HepG2 (cell line): ENCODE data around the gene C1orf50. TPM values are rescaled to one million over a fixed set of nuclear protein-coding genes. Genes with fewer than 3 reads are reported as not detected.
A peak's percentile ranks its signal among the peaks of the same experiment; 100 is the strongest.

ENCODE experiments used
- ATAC-seq: fragments of 200-7000 bp; cut with Tn5 transposase; 3 replicates; pipeline ENCODE4 v1.9.1; 2020; ENCODE audit warnings: mild to moderate bottlenecking, moderate library complexity
- BruUV-seq: library from RNA; stranded (reverse); fragments of 400-500 nt; replicated peaks from 2 replicates; lab custom pipeline; 2021; lab: Mats Ljungman, UMichigan
- CTCF ChIA-PET: fragments of 300-600 bp; formaldehyde crosslinking; extraction: SDS; loops from one replicate; lab custom pipeline; 2021; ENCODE audit warnings: low total read pairs, inconsistent platforms, low intra/inter-chr PET ratio; lab: Yijun Ruan, JAX
- POLR2A ChIA-PET: fragments of 350-600 bp; sonication (Branson Sonifier 250); formaldehyde crosslinking; loops from one replicate; lab custom pipeline; 2020; ENCODE audit warnings: antibody characterized with exemption, inconsistent platforms; lab: Yijun Ruan, JAX
- DNase-seq: peaks from one replicate; pipeline ENCODE4 v3.0.0-alpha.2; 2015; ENCODE audit warnings: low spot score
- FAIRE-seq: peaks from 3 replicates; lab custom pipeline; 2011; peaks lifted over from hg19 to GRCh38; lab: Jason Lieb, UNC
- H2AFZ ChIP-seq: one replicate; pipeline ENCODE4 v1.6.1; 2011; ENCODE audit warnings: low read length, inconsistent platforms
- H3K27ac ChIP-seq: fragments of 300-600 bp; 3 replicates; pipeline ENCODE4 v1.8.0; 2011; ENCODE audit warnings: mixed run types, mild to moderate bottlenecking, mixed read lengths, low read length, inconsistent platforms; ENCODE audit not compliant: insufficient read depth; ENCODE audit errors: extremely low read length
- H3K27me3 ChIP-seq, 2 experiments: fragments of 200-600 bp in 1 of 2; 2 replicates in 1 of 2; 3 replicates in 1 of 2; pipeline versions ENCODE4 v1.6.0 to v1.8.0; 2011; ENCODE audit warnings: low read length in 2 of 2, mild to moderate bottlenecking in 2 of 2, moderate library complexity in 2 of 2, inconsistent platforms in 1 of 2; ENCODE audit not compliant: insufficient read depth in 2 of 2, control insufficient read depth in 1 of 2
- H3K36me3 ChIP-seq, 2 experiments: fragments of 200-600 bp in 1 of 2; replicated peaks in 1 of 2; 2 replicates in 1 of 2; 3 replicates in 1 of 2; pipeline versions ENCODE4 v1.5.1 to v1.8.0; 2011; ENCODE audit warnings: low read length in 2 of 2, inconsistent platforms in 1 of 2; ENCODE audit not compliant: insufficient read depth in 2 of 2, control insufficient read depth in 1 of 2
- H3K4me1 ChIP-seq: 2 replicates; pipeline ENCODE4 v1.5.1; 2012; ENCODE audit warnings: low read length, inconsistent platforms; ENCODE audit not compliant: insufficient read depth
- H3K4me2 ChIP-seq: 2 replicates; pipeline ENCODE4 v1.6.0; 2011; ENCODE audit warnings: low read depth, low read length, inconsistent platforms
- H3K4me3 ChIP-seq, 3 experiments: fragments of 200-600 bp in 1 of 3; sonication (generic), shearing (Covaris generic) in 1 of 3; replicated peaks in 1 of 3; 2 replicates each; pipeline ENCODE4 v1.5.1; 2011 to 2016; ENCODE audit warnings: low read length in 3 of 3, inconsistent platforms in 2 of 3, low read depth in 2 of 3, mild to moderate bottlenecking in 2 of 3, control low read depth in 1 of 3, mixed read lengths in 1 of 3; ENCODE audit not compliant: insufficient read depth in 1 of 3
- H3K79me2 ChIP-seq: one replicate; pipeline ENCODE4 v1.6.1; 2011; ENCODE audit warnings: low read length, inconsistent platforms; ENCODE audit not compliant: insufficient read depth
- H3K9ac ChIP-seq: 2 replicates; pipeline ENCODE4 v1.6.0; 2011; ENCODE audit warnings: mild to moderate bottlenecking, low read depth, low read length, inconsistent platforms; ENCODE audit not compliant: insufficient read depth
- H3K9me3 ChIP-seq: 2 replicates; pipeline ENCODE4 v1.5.1; 2012; ENCODE audit warnings: mild to moderate bottlenecking, low read length
- H4K20me1 ChIP-seq: 2 replicates; pipeline ENCODE4 v1.6.0; 2011; ENCODE audit warnings: inconsistent platforms, mild to moderate bottlenecking, low read length, moderate library complexity; ENCODE audit not compliant: insufficient read depth
- CEBPB ChIP-seq: IDR thresholded peaks from 2 replicates; pipeline ENCODE4 v1.6.1; 2011; ENCODE audit warnings: low read depth, low read length, improper control_type of control experiment, borderline replicate concordance
- HNRNPLL ChIP-seq: fragments of 200-400 bp; formaldehyde crosslinking; IDR thresholded peaks from 2 replicates; pipeline ENCODE4 v1.6.1; 2017; ENCODE audit warnings: mild to moderate bottlenecking, low read depth, low read length; ENCODE audit not compliant: poor library complexity, severe bottlenecking
- KLF12 ChIP-seq: sonication (generic); formaldehyde crosslinking; IDR thresholded peaks from 2 replicates; pipeline ENCODE4 v1.4.0; 2020; ENCODE audit warnings: missing genetic modification reagents, borderline replicate concordance
- RAD21 ChIP-seq: fragments of 450-650 bp; formaldehyde crosslinking; IDR thresholded peaks from 2 replicates; pipeline ENCODE4 v1.5.0; 2020; ENCODE audit warnings: mild to moderate bottlenecking
- YY1 ChIP-seq: IDR thresholded peaks from 2 replicates; pipeline ENCODE4 v1.6.1; 2011; ENCODE audit warnings: low read length, low read depth, moderate library complexity, mild to moderate bottlenecking; ENCODE audit not compliant: insufficient read depth, insufficient replicate concordance
- whole genome bisulfite sequencing: methylation state at CpG from one replicate; pipeline ENCODE4 v1.1.6; 2017; ENCODE audit warnings: low lambda C conversion rate; 5-methylcytosine and 5-hydroxymethylcytosine counted together
- in situ Hi-C: cut with HindIII; loops from 2 replicates; pipeline ENCODE4 v1.10.0; 2017; ENCODE audit warnings: low pct_unique_long_range_greater_than_20kb; ENCODE audit not compliant: extremely low pct_ligation_motif_present
- intact Hi-C: fragments of 100-400 bp; cut with micrococcal nuclease; formaldehyde crosslinking; loops from one replicate; pipeline ENCODE4 v1.10.0; 2022; ENCODE audit not compliant: unreplicated experiment
- polyA plus RNA-seq, 8 experiments: library from polyadenylated mRNA; depleted of rRNA in 3 of 8; stranded (reverse) in 7 of 8; unstranded in 1 of 8; fragments of >200 nt; fragmentation: Illumina TruSeq in 4 of 8; extraction: Trizol in 4 of 8; gene quantifications; 2 replicates each; pipeline versions ENCODE4 v1.2.1 to v1.2.3, GENCODE V29; 2011 to 2016; ENCODE audit warnings: low read depth in 4 of 8, missing spikeins in 1 of 8, mixed read lengths in 1 of 8; ENCODE audit not compliant: insufficient read depth in 1 of 8
- total RNA-seq, 5 experiments: library from RNA; depleted of rRNA; stranded (reverse); fragments of >200 nt; fragmentation: Illumina TruSeq; extraction: Trizol; gene quantifications; 2 replicates each; pipeline ENCODE4 v1.2.3, GENCODE V29; 2016; ENCODE audit warnings: low read depth in 1 of 5
- TF ChIP-seq, protein P1 (sequence below): sonication (generic); formaldehyde crosslinking; IDR thresholded peaks from 2 replicates; pipeline ENCODE4 v1.5.0; 2020; ENCODE audit warnings: missing genetic modification reagents
- TF ChIP-seq, protein P2 (sequence below): sonication (generic); formaldehyde crosslinking; IDR thresholded peaks from 2 replicates; pipeline ENCODE4 v1.5.0; 2020; ENCODE audit warnings: mild to moderate bottlenecking, missing genetic modification reagents
- TF ChIP-seq, protein P3 (sequence below): sonication (generic); formaldehyde crosslinking; IDR thresholded peaks from 2 replicates; pipeline ENCODE4 v1.5.0; 2020; ENCODE audit warnings: mild to moderate bottlenecking, missing genetic modification reagents, borderline replicate concordance
- TF ChIP-seq, protein P4 (sequence below): sonication (generic); formaldehyde crosslinking; IDR thresholded peaks from 2 replicates; pipeline ENCODE4 v1.5.0; 2020; ENCODE audit warnings: mild to moderate bottlenecking, missing genetic modification reagents, moderate library complexity
- TF ChIP-seq, protein P5 (sequence below): sonication (generic); formaldehyde crosslinking; IDR thresholded peaks from 2 replicates; pipeline ENCODE4 v1.8.1; 2022; ENCODE audit warnings: mild to moderate bottlenecking, missing genetic modification reagents

The C1orf50 gene
- total and polyA plus RNA-seq, 2 of the 13 experiments (the other 11 are each of a cell fraction or from before 2014, with no cell fraction given): 4.3 to 4.8 TPM

DNA sequence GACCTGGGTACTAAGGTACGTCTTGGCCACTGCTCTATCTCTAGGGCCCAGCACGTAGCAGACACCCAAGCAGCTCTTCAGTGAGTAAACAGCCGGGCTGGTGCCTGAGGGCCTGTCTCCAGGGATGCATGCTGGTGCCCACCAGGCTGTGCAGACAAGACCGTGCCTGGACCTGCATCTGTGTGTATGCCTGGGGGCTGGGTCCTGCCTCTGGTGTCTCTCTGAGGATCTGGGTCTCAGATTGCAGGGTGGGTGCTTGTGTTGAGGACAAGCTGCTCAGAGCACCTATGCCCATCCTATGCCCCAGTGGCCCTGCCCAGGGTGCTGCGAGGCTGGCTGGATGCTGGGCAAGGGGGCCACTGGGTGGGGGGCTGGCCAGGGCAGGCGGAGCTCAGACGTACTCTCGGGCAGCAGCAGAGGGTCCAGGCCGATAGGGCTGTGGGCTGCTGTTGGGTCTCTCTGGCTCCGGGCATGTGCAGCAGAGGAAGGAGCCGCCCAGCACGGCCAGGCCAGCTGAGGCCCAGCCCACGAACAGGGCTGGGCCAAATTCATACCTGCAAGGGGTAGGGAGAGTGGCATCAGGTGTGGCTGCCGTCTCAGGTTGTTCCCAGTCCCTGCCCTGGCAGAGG lies 31.5 kb upstream of the C1orf50 start (continued):
- TF ChIP-seq, protein P1, sequence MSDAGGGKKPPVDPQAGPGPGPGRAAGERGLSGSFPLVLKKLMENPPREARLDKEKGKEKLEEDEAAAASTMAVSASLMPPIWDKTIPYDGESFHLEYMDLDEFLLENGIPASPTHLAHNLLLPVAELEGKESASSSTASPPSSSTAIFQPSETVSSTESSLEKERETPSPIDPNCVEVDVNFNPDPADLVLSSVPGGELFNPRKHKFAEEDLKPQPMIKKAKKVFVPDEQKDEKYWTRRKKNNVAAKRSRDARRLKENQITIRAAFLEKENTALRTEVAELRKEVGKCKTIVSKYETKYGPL: no peak

DNA sequence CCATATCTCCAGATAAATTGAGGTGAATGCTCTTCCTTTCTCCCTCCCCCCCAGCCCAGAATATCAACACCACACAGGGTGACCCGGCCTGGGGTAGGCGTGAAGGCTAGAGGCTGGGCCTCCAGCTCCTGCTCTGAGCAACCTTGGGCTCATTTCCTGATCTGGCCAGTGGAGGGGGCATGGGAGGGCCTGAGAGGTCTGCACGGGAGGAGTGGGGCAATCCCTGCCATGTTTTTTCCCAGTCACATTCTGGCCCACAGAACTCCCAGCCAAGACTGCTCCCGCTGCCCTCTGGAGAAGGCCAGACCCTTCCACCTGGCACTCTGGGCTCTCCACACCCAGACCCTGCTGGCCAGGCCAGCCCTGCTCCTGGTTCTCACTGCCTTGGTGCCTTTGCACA lies 30.9 kb upstream of the C1orf50 start:
- Histone ChIP-seq H3K9ac (no peak overlapping the region), H3K27me3 (no peaks in the 10 kb centered on the region), H3K4me1 (peaks cover 66% of the 10 kb centered on the region), H3K79me2 (no peaks in the 10 kb centered on the region), H3K27ac (no peak overlapping the region), H3K4me2 (no peak overlapping the region), H4K20me1 (no peaks in the 10 kb centered on the region), H3K36me3 (no peaks in the 10 kb centered on the region), H3K4me3 (no peak overlapping the region), H2AFZ (no peak overlapping the region), H3K9me3 (no peaks in the 10 kb centered on the region)
- intact Hi-C loops (no loop called here), in situ Hi-C loops (loop anchor here (25.0 kb wide), 1 partner anchor 399 kb away; the partner anchor contains the start of gene FOXJ3)
- FAIRE-seq (no peak), ATAC-seq (peak; percentile 24), DNase-seq (peak; percentile 25)
- no TSS peak for BruUV-seq
- CTCF ChIA-PET: interaction anchor here (1.2 kb wide), 1 partner anchor 11 kb away, joined by 4 read pairs; no protein-coding TSS in a partner anchor
- POLR2A ChIA-PET: interaction anchor here (1.0 kb wide), 1 partner anchor 54 kb away, joined by 6 read pairs; the partner anchor contains the start of gene YBX1
- 48% methylated on average over 2 of the region's 4 CpGs for WGBS
- TF ChIP-seq CEBPB: peak; percentile 37; the same call in 1 of the 2 replicates
- TF ChIP-seq, protein P2, sequence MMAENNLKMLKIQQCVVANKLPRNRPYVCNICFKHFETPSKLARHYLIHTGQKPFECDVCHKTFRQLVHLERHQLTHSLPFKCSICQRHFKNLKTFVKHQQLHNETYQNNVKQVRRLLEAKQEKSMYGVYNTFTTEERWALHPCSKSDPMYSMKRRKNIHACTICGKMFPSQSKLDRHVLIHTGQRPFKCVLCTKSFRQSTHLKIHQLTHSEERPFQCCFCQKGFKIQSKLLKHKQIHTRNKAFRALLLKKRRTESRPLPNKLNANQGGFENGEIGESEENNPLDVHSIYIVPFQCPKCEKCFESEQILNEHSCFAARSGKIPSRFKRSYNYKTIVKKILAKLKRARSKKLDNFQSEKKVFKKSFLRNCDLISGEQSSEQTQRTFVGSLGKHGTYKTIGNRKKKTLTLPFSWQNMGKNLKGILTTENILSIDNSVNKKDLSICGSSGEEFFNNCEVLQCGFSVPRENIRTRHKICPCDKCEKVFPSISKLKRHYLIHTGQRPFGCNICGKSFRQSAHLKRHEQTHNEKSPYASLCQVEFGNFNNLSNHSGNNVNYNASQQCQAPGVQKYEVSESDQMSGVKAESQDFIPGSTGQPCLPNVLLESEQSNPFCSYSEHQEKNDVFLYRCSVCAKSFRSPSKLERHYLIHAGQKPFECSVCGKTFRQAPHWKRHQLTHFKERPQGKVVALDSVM (CRISPR knock-in tag): peak; percentile 96
- peak; percentile 96; the same call in 1 of the 2 replicates for TF ChIP-seq KLF12 (CRISPR knock-in tag)
- TF ChIP-seq RAD21 (CRISPR knock-in tag): 0 out of 2 replicates have a peak, but pooled peaks have one; percentile 28
- TF ChIP-seq, protein P3, sequence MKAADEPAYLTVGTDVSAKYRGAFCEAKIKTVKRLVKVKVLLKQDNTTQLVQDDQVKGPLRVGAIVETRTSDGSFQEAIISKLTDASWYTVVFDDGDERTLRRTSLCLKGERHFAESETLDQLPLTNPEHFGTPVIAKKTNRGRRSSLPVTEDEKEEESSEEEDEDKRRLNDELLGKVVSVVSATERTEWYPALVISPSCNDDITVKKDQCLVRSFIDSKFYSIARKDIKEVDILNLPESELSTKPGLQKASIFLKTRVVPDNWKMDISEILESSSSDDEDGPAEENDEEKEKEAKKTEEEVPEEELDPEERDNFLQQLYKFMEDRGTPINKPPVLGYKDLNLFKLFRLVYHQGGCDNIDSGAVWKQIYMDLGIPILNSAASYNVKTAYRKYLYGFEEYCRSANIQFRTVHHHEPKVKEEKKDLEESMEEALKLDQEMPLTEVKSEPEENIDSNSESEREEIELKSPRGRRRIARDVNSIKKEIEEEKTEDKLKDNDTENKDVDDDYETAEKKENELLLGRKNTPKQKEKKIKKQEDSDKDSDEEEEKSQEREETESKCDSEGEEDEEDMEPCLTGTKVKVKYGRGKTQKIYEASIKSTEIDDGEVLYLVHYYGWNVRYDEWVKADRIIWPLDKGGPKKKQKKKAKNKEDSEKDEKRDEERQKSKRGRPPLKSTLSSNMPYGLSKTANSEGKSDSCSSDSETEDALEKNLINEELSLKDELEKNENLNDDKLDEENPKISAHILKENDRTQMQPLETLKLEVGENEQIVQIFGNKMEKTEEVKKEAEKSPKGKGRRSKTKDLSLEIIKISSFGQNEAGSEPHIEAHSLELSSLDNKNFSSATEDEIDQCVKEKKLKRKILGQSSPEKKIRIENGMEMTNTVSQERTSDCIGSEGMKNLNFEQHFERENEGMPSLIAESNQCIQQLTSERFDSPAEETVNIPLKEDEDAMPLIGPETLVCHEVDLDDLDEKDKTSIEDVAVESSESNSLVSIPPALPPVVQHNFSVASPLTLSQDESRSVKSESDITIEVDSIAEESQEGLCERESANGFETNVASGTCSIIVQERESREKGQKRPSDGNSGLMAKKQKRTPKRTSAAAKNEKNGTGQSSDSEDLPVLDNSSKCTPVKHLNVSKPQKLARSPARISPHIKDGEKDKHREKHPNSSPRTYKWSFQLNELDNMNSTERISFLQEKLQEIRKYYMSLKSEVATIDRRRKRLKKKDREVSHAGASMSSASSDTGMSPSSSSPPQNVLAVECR (CRISPR knock-in tag): 0 out of 2 replicates have a peak, but pooled peaks have one; percentile 3
- peak; percentile 15 for TF ChIP-seq YY1
- peak; percentile 21 for TF ChIP-seq HNRNPLL
- TF ChIP-seq, protein P4, sequence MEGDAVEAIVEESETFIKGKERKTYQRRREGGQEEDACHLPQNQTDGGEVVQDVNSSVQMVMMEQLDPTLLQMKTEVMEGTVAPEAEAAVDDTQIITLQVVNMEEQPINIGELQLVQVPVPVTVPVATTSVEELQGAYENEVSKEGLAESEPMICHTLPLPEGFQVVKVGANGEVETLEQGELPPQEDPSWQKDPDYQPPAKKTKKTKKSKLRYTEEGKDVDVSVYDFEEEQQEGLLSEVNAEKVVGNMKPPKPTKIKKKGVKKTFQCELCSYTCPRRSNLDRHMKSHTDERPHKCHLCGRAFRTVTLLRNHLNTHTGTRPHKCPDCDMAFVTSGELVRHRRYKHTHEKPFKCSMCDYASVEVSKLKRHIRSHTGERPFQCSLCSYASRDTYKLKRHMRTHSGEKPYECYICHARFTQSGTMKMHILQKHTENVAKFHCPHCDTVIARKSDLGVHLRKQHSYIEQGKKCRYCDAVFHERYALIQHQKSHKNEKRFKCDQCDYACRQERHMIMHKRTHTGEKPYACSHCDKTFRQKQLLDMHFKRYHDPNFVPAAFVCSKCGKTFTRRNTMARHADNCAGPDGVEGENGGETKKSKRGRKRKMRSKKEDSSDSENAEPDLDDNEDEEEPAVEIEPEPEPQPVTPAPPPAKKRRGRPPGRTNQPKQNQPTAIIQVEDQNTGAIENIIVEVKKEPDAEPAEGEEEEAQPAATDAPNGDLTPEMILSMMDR (CRISPR knock-in tag): peak; percentile 57
- TF ChIP-seq, protein P5, sequence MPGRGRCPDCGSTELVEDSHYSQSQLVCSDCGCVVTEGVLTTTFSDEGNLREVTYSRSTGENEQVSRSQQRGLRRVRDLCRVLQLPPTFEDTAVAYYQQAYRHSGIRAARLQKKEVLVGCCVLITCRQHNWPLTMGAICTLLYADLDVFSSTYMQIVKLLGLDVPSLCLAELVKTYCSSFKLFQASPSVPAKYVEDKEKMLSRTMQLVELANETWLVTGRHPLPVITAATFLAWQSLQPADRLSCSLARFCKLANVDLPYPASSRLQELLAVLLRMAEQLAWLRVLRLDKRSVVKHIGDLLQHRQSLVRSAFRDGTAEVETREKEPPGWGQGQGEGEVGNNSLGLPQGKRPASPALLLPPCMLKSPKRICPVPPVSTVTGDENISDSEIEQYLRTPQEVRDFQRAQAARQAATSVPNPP (CRISPR knock-in tag): no peak
